IMR-90 (cell line): ENCODE results near the gene RRM1.

Source experiments
- POLR2A ChIP-seq: IDR thresholded peaks from 2 replicates; pipeline ENCODE4 v1.6.1; 2012; ENCODE audit warnings: mild to moderate bottlenecking, low read depth, low read length
- RAD21 ChIP-seq: IDR thresholded peaks from 2 replicates; pipeline ENCODE4 v1.6.1; 2012; ENCODE audit warnings: low read length, improper control_type of control experiment
- TF ChIP-seq, protein P1 (sequence below): conservative IDR thresholded peaks from 2 replicates; pipeline ENCODE4 v1.5.1; 2012; ENCODE audit warnings: mild to moderate bottlenecking, low read depth, low read length, improper control_type of control experiment

DNA sequence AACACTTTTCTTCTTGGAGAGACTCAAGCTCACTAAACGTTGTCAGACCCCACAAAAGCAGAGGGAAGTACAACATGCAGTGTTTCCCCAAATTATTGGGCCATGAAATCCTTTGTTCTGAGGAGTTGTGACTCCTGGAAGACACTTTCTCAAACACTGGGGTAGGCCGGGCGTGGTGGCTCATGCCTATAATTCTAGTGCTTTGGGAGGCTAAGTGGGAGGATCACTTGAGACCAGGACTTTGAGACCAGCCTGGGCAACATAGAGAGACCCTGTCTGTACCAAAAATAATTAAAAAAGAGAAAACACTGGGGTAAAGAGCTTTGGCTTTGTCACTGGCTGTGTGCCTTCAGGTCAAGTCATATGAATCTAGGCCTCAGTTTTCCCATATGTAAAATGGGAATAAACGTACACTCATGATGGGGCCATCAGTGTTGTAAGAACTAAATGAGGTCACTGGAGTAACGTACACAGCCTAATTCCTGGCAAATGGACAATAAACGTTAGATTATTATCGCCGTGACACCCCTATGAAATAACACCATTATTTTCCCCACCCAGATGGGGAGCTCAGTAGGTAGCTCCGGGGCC is 92.0 kb downstream of the RRM1 start:
- TF ChIP-seq, protein P1, sequence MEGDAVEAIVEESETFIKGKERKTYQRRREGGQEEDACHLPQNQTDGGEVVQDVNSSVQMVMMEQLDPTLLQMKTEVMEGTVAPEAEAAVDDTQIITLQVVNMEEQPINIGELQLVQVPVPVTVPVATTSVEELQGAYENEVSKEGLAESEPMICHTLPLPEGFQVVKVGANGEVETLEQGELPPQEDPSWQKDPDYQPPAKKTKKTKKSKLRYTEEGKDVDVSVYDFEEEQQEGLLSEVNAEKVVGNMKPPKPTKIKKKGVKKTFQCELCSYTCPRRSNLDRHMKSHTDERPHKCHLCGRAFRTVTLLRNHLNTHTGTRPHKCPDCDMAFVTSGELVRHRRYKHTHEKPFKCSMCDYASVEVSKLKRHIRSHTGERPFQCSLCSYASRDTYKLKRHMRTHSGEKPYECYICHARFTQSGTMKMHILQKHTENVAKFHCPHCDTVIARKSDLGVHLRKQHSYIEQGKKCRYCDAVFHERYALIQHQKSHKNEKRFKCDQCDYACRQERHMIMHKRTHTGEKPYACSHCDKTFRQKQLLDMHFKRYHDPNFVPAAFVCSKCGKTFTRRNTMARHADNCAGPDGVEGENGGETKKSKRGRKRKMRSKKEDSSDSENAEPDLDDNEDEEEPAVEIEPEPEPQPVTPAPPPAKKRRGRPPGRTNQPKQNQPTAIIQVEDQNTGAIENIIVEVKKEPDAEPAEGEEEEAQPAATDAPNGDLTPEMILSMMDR, result no peak
- TF ChIP-seq RAD21 (no peak), POLR2A (no peak)
